ENCODE measurements around the gene ABCC1. TPM values are rescaled to one million over a fixed set of nuclear protein-coding genes. Genes with fewer than 3 reads are reported as not detected.

ABCC1 gene
- total RNA-seq, 1 donor from 2014 or later, result 95.7 TPM

DNA sequence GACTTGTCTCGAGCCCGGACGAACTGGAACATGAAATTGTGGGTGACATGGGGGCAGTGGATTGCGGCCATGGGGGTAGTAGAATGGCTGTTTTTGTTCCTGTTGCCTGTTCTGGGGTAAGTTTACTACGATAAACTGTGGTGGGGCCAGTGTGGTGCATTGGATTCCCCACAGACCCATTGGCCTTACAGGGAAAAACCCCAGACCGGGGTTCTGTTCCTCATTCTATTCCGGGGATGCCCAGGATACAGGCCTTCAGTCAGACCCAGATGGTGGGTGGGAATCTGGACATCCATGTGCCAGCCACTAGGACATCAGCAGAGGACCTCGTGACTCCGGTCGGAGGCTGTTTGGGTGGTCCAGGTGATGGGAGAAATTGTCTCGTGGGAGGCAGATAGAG lies 88.1 kb downstream of the ABCC1 start:
- Mint-ChIP-seq H3K27ac (no peak overlapping the region), H3K4me3 (ENCODE audit: low read depth) (no peak overlapping the region), H3K4me1 (ENCODE audit: low read depth) (peaks cover 24% of the 10 kb centered on the region), H3K27me3 (ENCODE audit: low read depth) (no peaks in the 10 kb centered on the region), H3K36me3 (ENCODE audit: low read depth) (peaks cover 72% of the 10 kb centered on the region), H3K9me3 (no peaks in the 10 kb centered on the region)
- intact Hi-C loops (cut with micrococcal nuclease), result no loop called here
- no peak for DNase-seq (ENCODE audit: low spot score)

DNA sequence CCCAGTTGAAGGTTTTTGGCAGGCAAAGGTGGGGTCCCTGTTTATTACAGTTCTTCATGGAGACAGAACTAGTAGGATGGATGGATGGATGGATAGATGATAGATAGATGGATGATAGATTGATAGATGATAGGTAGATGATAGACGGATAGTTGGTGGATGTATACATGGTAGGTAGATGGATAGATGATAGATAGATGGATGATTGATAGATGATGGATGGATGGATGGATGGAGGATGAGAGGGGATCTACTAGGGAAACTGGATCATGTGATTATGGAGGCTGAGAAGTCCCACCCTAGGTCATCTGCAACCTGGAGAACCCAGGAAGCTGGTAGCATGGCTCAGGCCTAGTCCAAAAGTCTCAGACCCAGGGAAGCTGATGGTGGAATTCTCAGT lies 88.6 kb downstream of the ABCC1 start:
- Mint-ChIP-seq H3K4me3 (ENCODE audit: low read depth) (no peak overlapping the region), H3K9me3 (no peaks in the 10 kb centered on the region), H3K36me3 (ENCODE audit: low read depth) (peaks cover 68% of the 10 kb centered on the region), H3K27me3 (ENCODE audit: low read depth) (no peaks in the 10 kb centered on the region), H3K27ac (no peak overlapping the region), H3K4me1 (ENCODE audit: low read depth) (peaks cover 20% of the 10 kb centered on the region)
- DNase-seq (ENCODE audit: low spot score), result no peak
- intact Hi-C loops (cut with micrococcal nuclease), result no loop called here

DNA sequence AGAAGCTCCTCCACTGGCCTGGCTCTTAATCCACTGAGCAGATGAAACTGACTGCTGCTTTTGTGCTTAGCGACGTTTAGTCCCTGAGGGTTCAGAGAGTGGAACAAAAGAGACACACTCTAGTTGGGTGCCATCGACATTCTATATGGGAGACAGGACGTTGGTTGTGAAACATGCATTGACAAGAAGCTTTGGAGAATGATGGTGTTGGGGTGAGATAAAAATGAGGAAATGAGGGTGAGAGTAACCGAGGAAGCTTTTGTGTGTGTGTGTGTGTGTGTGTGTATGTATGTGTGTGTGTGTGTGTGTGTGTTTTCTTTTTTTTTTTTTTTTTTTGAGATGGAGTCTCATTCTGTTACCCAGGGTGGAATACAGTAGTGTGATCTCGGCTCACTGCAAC lies 89.5 kb downstream of the ABCC1 start:
- H3K27me3 Mint-ChIP-seq (ENCODE audit: low read depth), result no peaks in the 10 kb centered on the region
- H3K4me3 Mint-ChIP-seq (ENCODE audit: low read depth), result no peak overlapping the region
- DNase-seq (ENCODE audit: low spot score), result no peak
- peaks cover 10% of the 10 kb centered on the region for H3K4me1 Mint-ChIP-seq (ENCODE audit: low read depth)
- no peak overlapping the region for H3K27ac Mint-ChIP-seq
- H3K36me3 Mint-ChIP-seq (ENCODE audit: low read depth), result peaks cover 68% of the 10 kb centered on the region
- intact Hi-C loops (cut with micrococcal nuclease), result no loop called here
- no peaks in the 10 kb centered on the region for H3K9me3 Mint-ChIP-seq

DNA sequence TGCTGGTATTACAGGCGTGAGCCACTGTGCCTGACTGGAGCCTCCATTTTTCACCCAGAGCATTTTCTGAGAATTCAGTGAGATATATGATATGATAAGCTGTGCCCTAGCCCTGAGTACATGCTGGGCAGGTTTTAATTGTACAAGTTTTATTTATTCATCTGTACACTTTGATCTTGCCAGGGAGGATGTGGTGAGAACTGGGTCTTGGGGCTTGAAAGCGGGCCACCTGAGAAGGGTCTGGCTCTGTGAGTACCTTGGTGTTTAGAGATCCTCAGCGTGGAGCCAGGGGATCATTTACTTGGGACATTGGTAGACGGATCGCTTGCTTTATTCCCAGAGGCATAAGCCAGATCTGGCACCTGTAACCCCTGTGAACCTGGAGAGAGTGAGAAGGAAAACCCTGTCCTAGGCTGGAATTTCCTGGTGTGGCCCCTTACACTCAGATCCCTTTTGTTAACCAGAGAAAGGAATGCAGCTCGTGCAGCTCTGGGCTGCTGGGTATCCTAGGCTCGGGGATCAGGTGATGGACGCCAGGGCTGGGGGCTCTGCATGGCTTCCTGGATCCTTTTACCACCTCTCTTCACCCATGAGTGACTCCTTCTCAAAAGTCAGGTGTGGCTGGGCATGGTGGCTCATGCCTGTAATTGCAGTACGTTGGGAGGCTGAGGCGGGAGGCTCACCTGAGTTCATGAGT lies 91.9 kb downstream of the ABCC1 start:
- no peak overlapping the region for H3K4me3 Mint-ChIP-seq (ENCODE audit: low read depth)
- no peak overlapping the region for H3K27ac Mint-ChIP-seq
- DNase-seq (ENCODE audit: low spot score), result no peak
- no peaks in the 10 kb centered on the region for H3K9me3 Mint-ChIP-seq
- H3K36me3 Mint-ChIP-seq (ENCODE audit: low read depth), result peaks cover 75% of the 10 kb centered on the region
- intact Hi-C loops (cut with micrococcal nuclease), result no loop called here
- H3K4me1 Mint-ChIP-seq (ENCODE audit: low read depth), result peaks cover 13% of the 10 kb centered on the region
- H3K27me3 Mint-ChIP-seq (ENCODE audit: low read depth), result no peaks in the 10 kb centered on the region

DNA sequence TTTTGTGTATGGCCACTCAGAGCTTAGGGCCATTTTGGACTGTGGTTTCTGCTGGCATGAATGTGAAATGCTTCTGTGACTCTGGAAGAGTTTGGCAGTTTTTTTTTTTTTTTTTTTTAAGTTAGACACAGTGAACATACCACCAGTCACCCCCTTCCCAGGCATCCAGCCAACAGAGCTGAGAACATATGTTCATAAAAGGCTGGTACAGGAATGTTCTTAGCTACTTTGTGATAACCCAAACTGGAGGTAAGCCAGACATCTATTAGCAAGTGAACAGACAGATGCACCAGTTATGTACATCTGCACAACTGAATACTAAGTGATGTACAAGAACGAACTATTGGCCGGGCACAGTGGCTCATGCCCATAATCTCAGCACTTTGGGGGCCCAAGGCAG lies 92.7 kb downstream of the ABCC1 start:
- Mint-ChIP-seq H3K4me1 (ENCODE audit: low read depth) (peaks cover 13% of the 10 kb centered on the region), H3K36me3 (ENCODE audit: low read depth) (peaks cover 75% of the 10 kb centered on the region), H3K9me3 (no peaks in the 10 kb centered on the region), H3K4me3 (ENCODE audit: low read depth) (no peak overlapping the region), H3K27me3 (ENCODE audit: low read depth) (no peaks in the 10 kb centered on the region), H3K27ac (no peak overlapping the region)
- intact Hi-C loops (cut with micrococcal nuclease), result no loop called here
- no peak for DNase-seq (ENCODE audit: low spot score)

DNA sequence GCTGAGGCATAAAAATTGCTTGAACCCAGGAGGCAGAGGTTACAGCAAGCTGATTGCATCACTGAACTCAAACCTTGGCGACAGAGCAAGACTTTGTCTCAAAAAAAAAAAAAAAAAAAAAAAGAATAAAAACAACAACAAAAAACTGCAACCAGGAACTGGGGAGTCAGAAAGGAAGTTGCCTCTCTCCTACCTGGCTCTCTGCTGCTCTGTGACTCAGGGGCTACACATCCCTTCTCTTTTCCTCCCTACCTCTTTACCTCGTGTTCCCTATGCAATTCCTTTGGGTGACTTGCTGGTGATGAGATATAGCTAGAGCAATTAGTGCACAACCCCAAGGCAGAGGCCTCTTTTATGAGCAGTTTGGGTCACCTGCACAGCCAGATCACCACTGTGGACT lies 95.9 kb downstream of the ABCC1 start:
- no peak overlapping the region for H3K4me3 Mint-ChIP-seq (ENCODE audit: low read depth)
- intact Hi-C loops (cut with micrococcal nuclease), result no loop called here
- no peaks in the 10 kb centered on the region for H3K27me3 Mint-ChIP-seq (ENCODE audit: low read depth)
- H3K27ac Mint-ChIP-seq, result no peak overlapping the region
- no peaks in the 10 kb centered on the region for H3K9me3 Mint-ChIP-seq
- H3K36me3 Mint-ChIP-seq (ENCODE audit: low read depth), result peaks cover 79% of the 10 kb centered on the region
- DNase-seq (ENCODE audit: low spot score), result no peak
- peaks cover 7% of the 10 kb centered on the region for H3K4me1 Mint-ChIP-seq (ENCODE audit: low read depth)

DNA sequence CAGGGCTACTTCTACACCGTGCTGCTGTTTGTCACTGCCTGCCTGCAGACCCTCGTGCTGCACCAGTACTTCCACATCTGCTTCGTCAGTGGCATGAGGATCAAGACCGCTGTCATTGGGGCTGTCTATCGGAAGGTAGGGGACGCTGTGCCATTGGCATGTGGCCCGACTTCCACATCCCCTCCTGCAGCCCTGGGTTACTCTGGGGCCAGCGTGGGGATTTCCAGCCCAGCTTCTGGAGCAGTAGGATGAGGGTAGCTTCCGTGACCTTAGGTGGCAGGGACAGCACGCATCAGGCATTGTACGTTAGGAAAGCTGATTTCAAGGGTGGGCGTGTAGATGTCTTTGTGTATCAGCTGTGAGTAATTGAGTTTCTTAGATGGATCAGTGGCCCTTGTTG lies 96.5 kb downstream of the ABCC1 start:
- no peak for DNase-seq (ENCODE audit: low spot score)
- no peak overlapping the region for H3K4me3 Mint-ChIP-seq (ENCODE audit: low read depth)
- peak overlapping the region; percentile 57 for H3K27ac Mint-ChIP-seq
- H3K27me3 Mint-ChIP-seq (ENCODE audit: low read depth), result no peaks in the 10 kb centered on the region
- H3K36me3 Mint-ChIP-seq (ENCODE audit: low read depth), result peaks cover 82% of the 10 kb centered on the region
- H3K4me1 Mint-ChIP-seq (ENCODE audit: low read depth), result peaks cover 7% of the 10 kb centered on the region
- no peaks in the 10 kb centered on the region for H3K9me3 Mint-ChIP-seq
- intact Hi-C loops (cut with micrococcal nuclease), result no loop called here

DNA sequence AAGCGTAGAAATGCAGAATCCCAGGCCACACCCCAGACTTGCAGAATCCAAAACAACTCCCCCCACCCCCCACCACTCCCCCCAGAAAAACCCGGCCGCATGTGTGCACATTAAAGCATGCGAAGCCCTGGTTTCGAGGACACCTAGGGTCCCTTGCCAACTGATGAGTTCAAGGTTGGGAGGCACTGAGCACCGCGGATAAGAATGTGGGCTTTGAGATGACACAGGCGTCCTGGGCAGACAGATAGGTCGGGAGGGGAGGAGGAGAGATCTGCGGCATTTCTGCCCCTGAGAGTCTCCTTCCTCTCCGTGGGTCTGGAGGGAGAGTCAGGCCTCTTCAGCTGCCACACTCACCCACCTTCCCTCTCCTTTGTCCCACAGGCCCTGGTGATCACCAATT lies 98.3 kb downstream of the ABCC1 start:
- Mint-ChIP-seq H3K27me3 (ENCODE audit: low read depth) (no peaks in the 10 kb centered on the region), H3K4me1 (ENCODE audit: low read depth) (peaks cover 3% of the 10 kb centered on the region), H3K4me3 (ENCODE audit: low read depth) (no peak overlapping the region), H3K27ac (no peak overlapping the region), H3K9me3 (no peaks in the 10 kb centered on the region), H3K36me3 (ENCODE audit: low read depth) (peaks cover 87% of the 10 kb centered on the region)
- intact Hi-C loops (cut with micrococcal nuclease), result no loop called here
- no peak for DNase-seq (ENCODE audit: low spot score)

DNA sequence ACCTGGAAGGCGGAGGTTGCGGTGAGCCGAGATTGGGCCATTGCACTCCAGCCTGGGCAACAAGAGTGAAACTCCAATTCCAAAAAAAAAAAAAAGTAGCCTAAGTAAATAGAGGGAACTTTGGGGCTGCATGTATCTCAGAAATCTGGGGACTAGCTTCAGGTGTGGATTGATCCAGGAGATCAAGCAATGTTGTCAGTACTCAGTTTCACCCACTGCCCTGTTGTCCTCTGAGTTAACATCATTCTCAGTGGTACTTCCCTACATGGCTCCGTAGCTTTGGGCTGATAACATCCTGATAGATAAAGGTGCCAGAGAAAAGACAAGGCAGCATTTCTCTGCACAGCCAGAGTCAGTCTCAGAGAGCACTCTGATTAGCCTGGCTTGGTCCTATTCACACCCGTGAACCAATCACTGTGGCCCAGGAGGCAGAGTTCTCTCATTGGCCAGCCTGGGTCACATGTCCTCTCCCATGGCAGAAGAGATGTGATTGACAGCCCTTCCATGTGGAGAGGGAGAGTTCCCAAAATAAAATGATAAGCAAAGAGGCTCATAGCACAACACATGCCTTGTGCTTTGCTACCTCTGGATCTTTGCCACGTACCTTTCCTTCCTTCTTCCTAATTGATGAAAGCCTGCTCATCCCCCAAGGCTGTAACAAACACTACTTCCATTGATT lies 99.6 kb downstream of the ABCC1 start:
- no peaks in the 10 kb centered on the region for H3K27me3 Mint-ChIP-seq (ENCODE audit: low read depth)
- intact Hi-C loops (cut with micrococcal nuclease), result no loop called here
- H3K27ac Mint-ChIP-seq, result no peak overlapping the region
- H3K36me3 Mint-ChIP-seq (ENCODE audit: low read depth), result peaks cover 81% of the 10 kb centered on the region
- H3K4me1 Mint-ChIP-seq (ENCODE audit: low read depth), result peaks cover 3% of the 10 kb centered on the region
- H3K9me3 Mint-ChIP-seq, result no peaks in the 10 kb centered on the region
- DNase-seq (ENCODE audit: low spot score), result no peak
- H3K4me3 Mint-ChIP-seq (ENCODE audit: low read depth), result no peak overlapping the region

DNA sequence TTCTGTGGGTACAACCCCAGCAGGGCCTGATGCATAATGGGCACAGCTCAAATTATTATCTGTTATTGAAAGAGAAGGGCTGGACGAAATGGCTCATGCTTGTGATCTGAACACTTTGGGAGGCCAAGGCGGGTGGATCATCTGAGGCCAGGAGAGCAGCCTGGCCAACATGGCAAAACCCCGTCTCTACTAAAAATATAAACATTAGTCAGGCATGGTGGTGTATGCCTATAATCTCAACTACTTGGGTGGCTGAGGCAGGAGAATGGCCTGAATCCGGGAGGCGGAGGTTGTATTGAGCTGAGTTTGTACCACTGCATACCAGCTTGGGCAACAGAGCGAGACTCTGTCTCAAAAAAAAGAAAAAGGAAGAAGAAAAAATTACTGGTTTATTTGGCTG lies 100.7 kb downstream of the ABCC1 start:
- Mint-ChIP-seq H3K36me3 (ENCODE audit: low read depth) (peaks cover 82% of the 10 kb centered on the region), H3K9me3 (no peaks in the 10 kb centered on the region), H3K4me1 (ENCODE audit: low read depth) (peaks cover 3% of the 10 kb centered on the region)

DNA sequence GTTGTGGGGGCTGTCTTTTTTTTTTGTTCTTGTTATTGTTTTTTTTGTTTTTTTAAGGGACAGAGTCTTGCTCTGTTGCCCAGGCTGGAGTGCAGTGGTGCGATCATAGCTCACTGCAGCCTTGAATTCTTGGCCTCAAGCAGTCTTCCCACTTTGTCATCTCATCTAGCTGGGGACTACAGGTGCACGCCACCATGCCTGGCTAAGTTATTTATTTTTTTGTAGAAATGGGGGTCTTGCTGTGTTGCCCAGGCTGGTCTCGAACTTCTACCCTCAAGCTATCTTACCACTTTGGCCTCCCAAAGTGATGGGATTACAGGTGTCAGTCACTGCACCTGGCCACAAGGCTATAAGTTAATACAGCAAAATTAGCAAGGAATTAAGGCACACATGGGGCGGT lies 101.7 kb downstream of the ABCC1 start:
- no peaks in the 10 kb centered on the region for H3K9me3 Mint-ChIP-seq
- no peak overlapping the region for H3K27ac Mint-ChIP-seq
- H3K4me1 Mint-ChIP-seq (ENCODE audit: low read depth), result no peaks in the 10 kb centered on the region
- H3K27me3 Mint-ChIP-seq (ENCODE audit: low read depth), result no peaks in the 10 kb centered on the region
- peaks cover 81% of the 10 kb centered on the region for H3K36me3 Mint-ChIP-seq (ENCODE audit: low read depth)
- no peak overlapping the region for H3K4me3 Mint-ChIP-seq (ENCODE audit: low read depth)
- DNase-seq (ENCODE audit: low spot score), result no peak
- intact Hi-C loops (cut with micrococcal nuclease), result no loop called here

More for the DNA sequence above, 100.7 kb downstream of the ABCC1 start:
- intact Hi-C loops (cut with micrococcal nuclease), result no loop called here
- DNase-seq (ENCODE audit: low spot score), result no peak
- Mint-ChIP-seq H3K27me3 (ENCODE audit: low read depth) (no peaks in the 10 kb centered on the region), H3K27ac (peak overlapping the region; percentile 22), H3K4me3 (ENCODE audit: low read depth) (no peak overlapping the region)

DNA sequence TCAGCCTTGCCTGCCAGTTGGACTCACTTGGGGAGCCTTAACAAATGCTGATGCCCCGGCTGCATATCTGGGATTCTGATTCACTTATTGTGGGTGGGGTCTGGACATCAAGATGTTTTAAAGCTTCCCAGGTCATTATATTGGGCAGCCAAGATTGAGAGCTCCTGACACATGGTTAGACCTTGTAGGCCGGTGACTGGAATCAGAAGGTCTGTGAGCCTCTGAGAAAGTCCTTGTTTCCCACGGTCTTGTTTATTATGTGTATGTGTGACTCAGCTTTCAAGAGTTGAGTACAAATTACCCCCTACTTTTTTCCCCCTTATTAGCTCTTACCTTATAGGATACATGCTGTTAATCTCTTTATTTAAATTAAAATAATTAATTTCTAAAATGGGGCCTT lies 103.5 kb downstream of the ABCC1 start:
- DNase-seq (ENCODE audit: low spot score), result no peak
- intact Hi-C loops (cut with micrococcal nuclease), result no loop called here
- peaks cover 83% of the 10 kb centered on the region for H3K36me3 Mint-ChIP-seq (ENCODE audit: low read depth)
- no peaks in the 10 kb centered on the region for H3K9me3 Mint-ChIP-seq
- H3K4me3 Mint-ChIP-seq (ENCODE audit: low read depth), result no peak overlapping the region
- no peak overlapping the region for H3K27ac Mint-ChIP-seq
- H3K27me3 Mint-ChIP-seq (ENCODE audit: low read depth), result no peaks in the 10 kb centered on the region
- peaks cover 4% of the 10 kb centered on the region for H3K4me1 Mint-ChIP-seq (ENCODE audit: low read depth)

DNA sequence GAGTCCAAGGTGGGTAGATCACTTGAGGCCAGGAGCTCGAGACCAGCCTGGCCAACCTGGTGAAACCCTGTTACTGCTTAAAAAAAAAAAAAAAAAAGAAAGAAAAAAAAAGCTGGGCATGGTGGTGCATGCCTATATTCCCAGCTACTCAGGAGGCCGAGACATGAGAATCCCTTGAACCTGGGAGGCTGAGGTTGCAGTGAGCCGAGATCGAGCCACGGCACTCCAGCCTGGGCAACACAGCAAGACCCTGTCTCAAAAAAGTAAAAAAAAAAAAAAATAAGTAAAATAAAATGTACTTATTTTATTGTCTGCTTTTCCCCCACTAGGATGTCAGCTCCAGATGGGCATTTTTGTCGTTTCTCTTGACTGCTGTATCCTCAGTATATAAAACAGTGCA lies 107.7 kb downstream of the ABCC1 start:
- Mint-ChIP-seq H3K4me3 (ENCODE audit: low read depth) (no peak overlapping the region), H3K4me1 (ENCODE audit: low read depth) (peaks cover 20% of the 10 kb centered on the region), H3K27me3 (ENCODE audit: low read depth) (no peaks in the 10 kb centered on the region), H3K36me3 (ENCODE audit: low read depth) (peaks cover 74% of the 10 kb centered on the region), H3K9me3 (no peaks in the 10 kb centered on the region), H3K27ac (no peak overlapping the region)
- intact Hi-C loops (cut with micrococcal nuclease), result no loop called here
- DNase-seq (ENCODE audit: low spot score), result no peak

Measured in activated T-helper 2 cell treated with anti-CD3 and anti-CD28 coated beads, Interferon-gamma antibody, Interleukin-2, Interleukin-4, amounts not matched to agents 10 μg/mL and 5 μg/mL and 100 μg/mL, durations not matched to agents 14 hours and 24 hours and 36 hours (primary cell).